ENCODE data around the gene FUNDC2.

The FUNDC2 gene

DNA sequence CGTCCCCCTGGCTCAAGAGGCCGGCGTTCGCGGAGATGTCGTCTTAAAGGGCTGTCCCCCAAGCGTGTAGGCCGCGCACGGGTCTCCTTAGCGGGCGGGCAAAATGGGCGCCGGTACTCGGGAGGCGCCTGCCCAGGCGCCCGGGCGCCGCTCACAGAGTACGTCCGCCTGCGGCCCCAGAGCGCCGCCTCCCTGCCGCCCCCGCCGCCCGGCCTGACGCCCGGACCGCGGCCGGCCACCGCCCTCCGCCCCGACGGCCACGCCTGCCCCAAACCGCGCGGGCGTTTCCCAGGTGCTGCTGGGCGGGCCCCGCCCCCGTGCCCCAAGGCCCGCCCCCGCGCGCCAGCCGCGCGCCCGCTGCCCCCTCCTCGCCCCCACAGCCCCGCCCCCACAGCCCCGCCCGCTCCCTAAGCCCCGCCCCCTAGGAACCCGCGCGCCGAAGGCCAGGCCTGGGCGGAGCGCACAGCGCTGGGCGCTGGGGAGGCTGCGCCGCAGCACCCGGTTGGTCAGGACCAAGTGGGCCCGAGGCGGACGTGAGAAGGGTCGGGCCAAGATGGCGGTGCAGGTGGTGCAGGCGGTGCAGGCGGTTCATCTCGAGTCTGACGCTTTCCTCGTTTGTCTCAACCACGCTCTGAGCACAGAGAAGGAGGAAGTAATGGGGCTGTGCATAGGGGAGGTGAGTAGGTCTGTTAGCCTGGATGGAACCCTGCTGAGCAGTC, 44.5 kb downstream of the FUNDC2 start, which contains the start of the genes BRCC3, CMC4 and MTCP1:
TSS of gene BRCC3 (plus strand) at position 534 of the 719 bp plus-strand sequence. CDS start at position 554, 20 bp downstream.
TSS of gene CMC4 (minus strand) at position 162 of the 719 bp plus-strand sequence. CDS start 7,113 bp downstream, outside the sequence.
TSS of gene MTCP1 (minus strand) at position 162 of the 719 bp plus-strand sequence. CDS start 5,126 bp downstream, outside the sequence.
- FAIRE-seq: no peak

DNA sequence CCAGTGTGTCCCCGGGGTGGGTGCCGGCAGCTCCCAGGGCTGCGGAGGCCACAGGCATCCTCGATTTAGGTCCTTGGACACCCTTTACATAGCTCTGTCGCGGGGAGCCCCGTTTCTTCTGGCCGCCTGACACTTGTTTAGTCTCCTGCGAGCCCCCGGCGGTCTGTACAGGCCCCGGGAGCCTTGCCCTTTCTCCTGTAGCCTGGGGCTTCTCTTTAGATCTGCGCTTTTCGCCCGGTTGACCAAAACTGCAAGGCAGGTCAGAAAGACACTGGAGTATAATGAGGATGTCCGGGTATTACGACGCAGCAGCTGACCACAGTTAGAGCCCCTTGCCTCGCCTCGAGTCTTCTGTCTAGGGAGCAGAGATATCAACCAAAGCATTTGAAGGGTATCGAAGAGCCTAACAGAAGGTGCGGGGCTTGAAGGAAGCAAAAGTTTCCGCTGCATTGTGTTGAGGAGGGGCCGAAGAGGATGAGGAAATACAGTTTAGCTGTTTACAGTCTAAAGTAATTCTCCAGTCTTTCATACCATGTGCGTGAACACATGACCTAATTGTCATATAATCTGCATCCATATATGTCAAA, 45.1 kb downstream of the FUNDC2 start:
- no peak for FAIRE-seq

DNA sequence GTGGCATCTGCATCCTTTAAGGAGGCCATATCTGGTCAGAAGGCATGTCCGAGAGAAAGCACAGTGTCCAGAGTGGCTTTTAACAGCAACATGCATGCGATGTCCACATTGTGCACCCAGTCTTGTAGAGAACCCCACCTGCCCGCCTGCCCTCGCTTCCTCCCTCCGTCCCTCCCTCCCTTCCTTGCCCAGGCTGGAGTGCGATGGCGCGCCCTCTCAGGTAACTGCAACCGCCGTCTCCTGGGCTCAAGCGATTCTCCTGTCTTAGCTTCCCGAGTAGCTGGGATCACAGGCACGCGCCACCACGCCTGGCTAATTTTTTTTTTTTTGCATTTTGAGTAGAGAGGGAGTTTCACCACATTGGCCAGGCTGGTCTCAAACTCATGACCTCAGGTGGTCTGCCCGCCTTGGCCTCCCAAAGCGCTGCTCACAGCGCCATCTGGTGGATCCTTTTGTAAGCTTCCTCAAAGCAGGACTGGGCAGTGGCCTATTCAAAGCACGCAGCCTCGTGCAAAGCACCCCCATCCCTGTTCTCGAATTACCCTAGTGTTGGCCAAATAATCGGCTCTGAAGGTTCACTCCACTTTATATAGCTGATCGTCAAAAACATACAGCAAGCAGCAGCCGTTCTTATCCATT, 59.7 kb downstream of the FUNDC2 start:
- no peak for FAIRE-seq

DNA sequence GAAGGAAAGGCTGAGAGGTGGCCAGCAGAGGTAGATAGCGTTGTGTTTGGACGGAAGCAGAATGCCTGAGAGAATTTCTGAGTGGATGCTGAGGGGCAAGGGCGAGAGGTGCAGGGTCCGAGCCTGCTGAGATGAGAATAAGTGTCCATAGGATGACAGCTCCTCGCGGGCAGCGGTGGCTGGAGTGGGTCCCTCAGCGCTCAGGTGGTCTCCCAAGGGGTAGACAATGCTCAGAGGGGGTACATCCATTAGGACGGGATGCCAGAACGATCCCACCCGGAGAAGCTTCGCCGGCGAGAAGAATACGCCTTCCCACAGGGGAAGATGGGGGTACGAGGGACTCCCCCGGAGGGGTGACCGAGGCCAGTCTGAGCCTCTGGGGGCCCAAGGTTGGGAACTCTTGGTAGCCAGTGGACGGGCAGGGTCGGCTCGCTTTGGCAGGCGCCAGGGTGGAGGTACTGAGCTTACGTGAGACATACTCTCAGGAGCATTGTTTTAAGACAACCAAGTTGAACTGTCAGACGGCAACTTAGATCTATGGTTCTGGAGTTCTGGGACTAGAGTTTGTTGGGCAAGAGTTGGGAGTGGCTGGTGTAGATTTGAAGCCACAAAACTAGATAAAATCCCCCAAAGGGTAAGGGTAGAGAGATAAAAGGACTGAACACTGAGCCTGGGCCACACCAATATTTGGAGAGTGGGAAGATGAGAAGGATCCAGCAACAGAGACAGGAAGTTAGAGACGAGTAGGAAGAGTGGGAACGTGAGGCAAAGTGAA, 60.5 kb downstream of the FUNDC2 start:
- no peak for FAIRE-seq

DNA sequence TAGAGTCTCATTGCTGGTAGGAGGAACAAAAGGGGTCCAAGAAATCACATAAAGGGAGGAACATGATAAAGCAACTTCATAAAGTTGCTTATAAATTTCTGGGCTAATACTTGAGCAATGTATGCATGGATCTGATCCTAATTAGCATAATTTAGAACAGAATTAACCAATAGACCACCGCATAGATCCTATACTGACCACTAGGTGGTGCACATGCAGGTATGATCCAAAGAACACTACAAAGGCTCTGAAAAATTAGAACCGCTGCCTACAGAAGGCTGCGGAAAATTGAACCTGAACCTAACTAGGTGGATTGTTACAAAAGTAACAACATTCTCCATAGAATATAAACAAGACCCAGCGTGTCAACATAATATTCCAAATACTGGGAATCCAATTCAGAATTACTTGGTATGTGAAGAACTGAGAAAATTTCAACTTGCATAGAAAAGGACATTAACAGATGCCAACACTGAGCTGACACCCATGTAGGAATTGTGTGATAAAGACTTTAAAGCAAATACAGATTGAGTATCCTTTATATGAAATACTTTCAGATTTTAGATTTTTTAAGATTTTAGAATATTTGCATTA, 67.9 kb downstream of the FUNDC2 start:
- FAIRE-seq: no peak

DNA sequence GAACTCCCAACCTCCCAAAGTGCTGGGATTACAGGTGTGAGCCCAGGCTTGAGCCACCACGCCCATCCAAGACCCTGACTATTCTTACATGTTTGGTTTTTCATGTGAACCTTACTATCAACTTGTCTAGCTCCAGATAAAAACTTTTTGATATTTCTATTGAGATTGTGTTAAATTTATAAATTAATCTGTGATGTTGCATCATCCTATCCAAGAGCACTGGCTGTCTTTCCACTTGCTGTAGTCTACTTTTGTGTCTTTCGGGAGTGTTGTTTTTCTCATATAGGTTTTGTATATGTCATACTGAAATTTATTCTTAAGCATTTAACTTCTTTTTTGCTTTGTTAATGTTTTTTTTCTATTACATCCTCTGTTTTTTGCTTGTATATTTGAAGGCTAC, 79.3 kb downstream of the FUNDC2 start:
- FAIRE-seq: no peak

DNA sequence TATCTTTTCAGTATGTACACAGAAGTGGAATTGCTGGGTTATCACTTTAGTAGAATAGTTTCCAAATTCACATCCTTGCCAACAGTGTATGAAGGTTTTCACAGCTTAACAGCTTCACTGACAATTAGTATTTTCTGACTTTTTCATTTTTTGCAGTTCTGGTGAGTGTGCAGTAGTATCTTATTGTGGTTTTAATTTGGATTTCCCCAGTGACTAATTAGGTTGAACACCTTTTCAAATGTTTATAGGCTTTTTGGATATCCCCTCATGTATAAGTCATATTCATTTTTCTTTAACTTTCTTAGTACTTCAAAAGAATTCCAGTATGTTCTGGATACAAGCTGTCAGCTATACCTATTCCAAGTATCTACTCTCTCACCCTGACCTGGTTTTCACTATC, 81.8 kb downstream of the FUNDC2 start:
- FAIRE-seq: no peak

Data from endometrium (tissue), 2 donors.